ENCODE results near the gene PHF19. TPM values are rescaled to one million over a fixed set of nuclear protein-coding genes. Genes with fewer than 3 reads are reported as not detected.

The PHF19 gene
- total RNA-seq, 4 donors from 2014 or later = 11.3 to 15.5 (median 13.8) TPM

DNA sequence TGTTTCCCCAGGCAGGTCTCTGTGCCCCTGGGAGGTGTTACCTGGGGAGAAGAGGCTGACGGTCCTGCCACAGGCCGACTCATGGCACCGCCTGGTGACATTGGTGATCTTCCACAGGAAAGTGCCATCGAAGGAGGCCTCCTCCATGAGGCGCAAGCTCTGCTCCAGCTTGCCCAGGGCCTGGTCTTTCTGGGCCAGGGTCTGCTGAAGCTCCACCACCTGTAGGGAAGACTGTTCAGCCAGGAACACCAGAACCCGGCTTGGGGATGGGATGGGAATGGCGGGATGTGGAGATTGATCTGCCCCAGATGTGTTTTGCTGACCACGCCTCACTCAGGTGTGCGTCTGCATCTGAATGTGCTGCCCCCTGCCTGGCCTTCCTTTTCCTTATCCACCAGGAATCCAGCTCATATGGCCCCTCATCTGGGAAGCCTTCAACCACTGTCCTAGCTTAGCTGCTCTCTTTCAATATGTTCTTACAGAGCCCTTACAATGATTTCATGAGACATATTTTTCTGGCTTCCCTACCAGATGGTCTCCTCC lies 34.4 kb upstream of the PHF19 start:
- H3K36me3 ChIP-seq = peaks cover 4% of the 10 kb centered on the region
- H3K27me3 ChIP-seq = no peaks in the 10 kb centered on the region
- peaks cover 20% of the 10 kb centered on the region for H3K4me1 ChIP-seq
- WGBS = 98% methylated on average over 9 of the region's 9 CpGs
- no peak for TF ChIP-seq EP300 (IDR thresholded peaks at IDR 0.05)
- no peak for TF ChIP-seq POLR2A (IDR thresholded peaks at IDR 0.05)
- no peak for TF ChIP-seq POLR2AphosphoS5 (IDR thresholded peaks at IDR 0.05)
- no peak for TF ChIP-seq CTCF (IDR thresholded peaks at IDR 0.05)
- H3K27ac ChIP-seq = no peak overlapping the region
- H3K4me3 ChIP-seq = no peak overlapping the region
- H3K9me3 ChIP-seq = no peaks in the 10 kb centered on the region
- no peak for DNase-seq (ENCODE audit: low spot score in 2 of 2)

- no peak for TF ChIP-seq POLR2AphosphoS5 (IDR thresholded peaks at IDR 0.05)
- TF ChIP-seq CTCF (IDR thresholded peaks at IDR 0.05) = no peak
- no peak for TF ChIP-seq EP300 (IDR thresholded peaks at IDR 0.05)
- no peak for TF ChIP-seq POLR2A (IDR thresholded peaks at IDR 0.05)
- Histone ChIP-seq H3K9me3 (no peaks in the 10 kb centered on the region), H3K4me1 (peaks cover 12% of the 10 kb centered on the region), H3K4me3 (no peak overlapping the region), H3K36me3 (peaks cover 4% of the 10 kb centered on the region), H3K27me3 (no peaks in the 10 kb centered on the region), H3K27ac (no peak overlapping the region)
- 62% methylated on average over 3 of the region's 3 CpGs for WGBS
- no peak for DNase-seq (ENCODE audit: low spot score in 2 of 2)
Observed at GRCh38 chr9:120910643-120911042, 33.7 kb upstream of the PHF19 start.

DNA sequence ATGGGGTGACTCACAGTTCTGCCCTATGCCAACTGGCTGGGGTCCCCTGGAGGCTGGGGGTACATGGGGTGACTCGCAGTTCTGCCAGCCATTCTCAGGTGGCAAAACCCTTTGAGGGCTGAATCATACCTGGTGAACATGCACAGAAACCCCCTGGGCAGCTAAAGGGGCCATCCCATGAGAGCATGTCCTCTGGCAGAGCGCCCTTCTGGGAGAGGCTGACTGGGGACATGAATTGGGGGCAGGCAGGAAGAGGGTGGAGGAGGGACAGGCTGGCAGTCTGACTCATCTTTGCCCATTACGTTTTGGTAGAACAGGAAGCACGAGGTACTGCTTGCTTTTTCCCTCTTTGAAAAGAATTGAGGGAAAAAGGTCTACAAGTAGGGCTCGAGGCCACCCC lies 32.9 kb upstream of the PHF19 start:
- H3K9me3 ChIP-seq = no peaks in the 10 kb centered on the region
- WGBS = 28% methylated on average over 4 of the region's 5 CpGs
- H3K27ac ChIP-seq = no peak overlapping the region
- TF ChIP-seq POLR2A (IDR thresholded peaks at IDR 0.05) = no peak
- H3K4me1 ChIP-seq = peaks cover 6% of the 10 kb centered on the region
- H3K36me3 ChIP-seq = peaks cover 4% of the 10 kb centered on the region
- DNase-seq (ENCODE audit: low spot score in 2 of 2) = no peak
- H3K27me3 ChIP-seq = no peaks in the 10 kb centered on the region
- H3K4me3 ChIP-seq = no peak overlapping the region

DNA sequence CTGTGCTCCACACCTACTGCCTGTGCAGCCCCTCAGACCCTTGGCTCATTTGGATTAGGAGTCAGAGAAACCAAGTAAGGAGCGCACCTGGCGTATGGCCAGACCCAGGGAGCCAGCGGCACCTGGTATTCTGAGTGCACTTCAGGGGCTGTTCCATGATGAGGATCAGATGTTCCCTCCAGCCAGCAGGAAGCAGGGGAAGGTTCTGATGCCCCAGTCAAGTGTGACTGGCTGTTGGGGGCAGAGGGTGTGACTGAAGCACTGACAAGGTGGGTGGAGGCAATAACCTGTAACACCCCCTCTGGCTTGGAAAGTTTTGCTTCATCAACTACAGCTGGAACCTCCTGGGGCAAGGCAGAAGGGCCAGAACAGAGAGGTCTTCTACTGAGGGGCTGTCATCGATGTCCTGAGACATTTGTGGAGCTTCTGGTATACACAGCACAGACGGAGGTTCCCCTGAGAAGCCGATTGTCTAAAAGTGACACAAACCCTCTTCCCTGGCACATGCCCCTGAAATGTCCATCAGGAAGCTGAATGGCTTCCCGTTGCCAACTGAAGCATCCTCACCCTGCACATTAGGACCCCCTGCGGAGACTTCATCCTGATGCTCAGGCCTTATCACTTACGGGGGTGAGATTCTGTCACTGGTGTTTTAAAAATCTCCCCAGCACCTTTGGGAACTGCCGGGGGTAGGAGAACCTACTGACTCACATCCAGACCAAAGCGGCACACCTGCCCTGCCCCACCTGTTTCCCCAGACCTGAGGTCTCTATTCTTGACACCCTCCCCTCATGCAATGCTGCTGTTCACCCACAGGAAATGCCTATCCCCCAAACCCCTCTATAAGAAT lies 28.6 kb upstream of the PHF19 start:
- Histone ChIP-seq H3K27ac (no peak overlapping the region), H3K27me3 (no peaks in the 10 kb centered on the region), H3K4me3 (no peak overlapping the region), H3K36me3 (peaks cover 5% of the 10 kb centered on the region), H3K4me1 (peaks cover 6% of the 10 kb centered on the region), H3K9me3 (no peaks in the 10 kb centered on the region)
- no peak for DNase-seq (ENCODE audit: low spot score in 2 of 2)
- TF ChIP-seq EP300 (IDR thresholded peaks at IDR 0.05) (no peak), POLR2AphosphoS5 (IDR thresholded peaks at IDR 0.05) (no peak), CTCF (IDR thresholded peaks at IDR 0.05) (no peak), POLR2A (IDR thresholded peaks at IDR 0.05) (no peak)
- 86% methylated on average over 11 of the region's 11 CpGs for WGBS

- 98% methylated on average over 9 of the region's 11 CpGs for WGBS
- H3K27ac ChIP-seq = no peak overlapping the region
Observed at GRCh38 chr9:120904978-120905301, 28.0 kb upstream of the PHF19 start.

More at GRCh38 chr9:120904978-120905301, 28.0 kb upstream of the PHF19 start:
- DNase-seq (ENCODE audit: low spot score in 2 of 2) = no peak
- H3K36me3 ChIP-seq = peaks cover 5% of the 10 kb centered on the region
- TF ChIP-seq POLR2A (IDR thresholded peaks at IDR 0.05) (no peak), POLR2AphosphoS5 (IDR thresholded peaks at IDR 0.05) (no peak), EP300 (IDR thresholded peaks at IDR 0.05) (no peak), CTCF (IDR thresholded peaks at IDR 0.05) (no peak)
- H3K4me3 ChIP-seq = no peak overlapping the region
- peaks cover 3% of the 10 kb centered on the region for H3K4me1 ChIP-seq
- H3K27me3 ChIP-seq = no peaks in the 10 kb centered on the region
- H3K9me3 ChIP-seq = no peaks in the 10 kb centered on the region
